KOPT-K1 (cell line): ENCODE measurements around the gene MZB1.

Experiments used
- H3K27ac ChIP-seq: fragments of 200-600 bp; sonication (generic); 2 replicates; pipeline ENCODE4 v1.5.1; 2016; ENCODE audit warnings: antibody characterized with exemption, mild to moderate bottlenecking, low read depth, low read length; ENCODE audit not compliant: poor library complexity, severe bottlenecking
- H3K36me3 ChIP-seq: fragments of 200-600 bp; sonication (generic); 2 replicates; pipeline ENCODE4 v1.5.1; 2017; ENCODE audit warnings: antibody characterized with exemption, mild to moderate bottlenecking, low read length, moderate library complexity; ENCODE audit not compliant: insufficient read depth
- H3K9me3 ChIP-seq: fragments of 200-600 bp; sonication (generic); 2 replicates; pipeline ENCODE4 v1.5.1; 2017; ENCODE audit warnings: antibody characterized with exemption, low read length, mild to moderate bottlenecking; ENCODE audit not compliant: insufficient read depth, poor library complexity, severe bottlenecking

Gene MZB1

DNA sequence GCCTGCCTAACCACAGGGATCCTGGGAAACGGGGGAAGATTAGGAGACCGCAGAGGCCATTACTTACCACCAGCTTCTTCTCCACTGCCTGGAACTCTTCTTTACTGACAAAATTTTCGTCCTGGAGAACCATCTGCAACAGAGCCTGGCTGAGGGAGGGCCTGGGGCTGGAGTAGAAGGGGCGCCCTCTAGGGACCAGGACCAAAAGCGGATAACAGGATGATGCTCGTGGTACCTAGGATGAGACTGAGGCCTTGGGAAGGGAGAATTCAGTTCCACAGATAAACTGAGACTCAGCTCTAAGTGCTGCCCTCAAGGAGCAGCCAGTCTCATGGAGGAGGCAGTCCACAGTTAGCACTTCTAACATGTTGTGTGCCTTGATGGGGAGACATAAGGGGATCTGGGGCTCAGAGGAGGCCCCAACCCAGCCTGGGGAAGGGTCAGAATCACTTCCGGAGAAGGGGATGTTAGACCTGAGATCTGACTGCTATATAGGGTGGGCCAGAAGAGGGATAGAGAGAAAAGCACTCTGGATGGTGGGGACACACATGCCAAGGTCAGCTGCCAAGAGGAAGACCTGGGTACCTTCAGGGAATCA lies 12.9 kb upstream of the MZB1 start:
- no peaks in the 10 kb centered on the region for H3K9me3 ChIP-seq
- no peaks in the 10 kb centered on the region for H3K36me3 ChIP-seq
- peak overlapping the region; percentile 72 for H3K27ac ChIP-seq

DNA sequence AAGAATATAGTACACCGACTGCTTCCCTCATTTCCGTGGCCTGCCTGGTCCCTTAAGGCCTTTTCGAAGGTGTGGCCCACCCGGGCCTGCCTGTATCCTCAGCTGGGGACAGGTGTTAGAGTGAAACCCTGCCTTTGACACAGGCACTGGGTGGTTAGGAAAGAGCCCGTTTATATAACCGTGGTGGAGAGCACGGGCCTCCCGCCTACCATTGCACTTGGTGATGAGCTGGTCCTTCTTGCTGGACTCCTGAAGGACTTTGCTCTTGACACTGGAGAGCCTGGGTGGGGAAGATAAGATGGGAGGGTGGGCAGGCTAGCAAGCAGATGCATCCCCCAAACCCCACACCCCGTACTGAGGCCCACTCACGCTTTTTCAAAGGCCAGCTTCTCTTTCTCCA lies 11.8 kb upstream of the MZB1 start:
- no peaks in the 10 kb centered on the region for H3K9me3 ChIP-seq
- H3K36me3 ChIP-seq: no peaks in the 10 kb centered on the region
- H3K27ac ChIP-seq: no peak overlapping the region

DNA sequence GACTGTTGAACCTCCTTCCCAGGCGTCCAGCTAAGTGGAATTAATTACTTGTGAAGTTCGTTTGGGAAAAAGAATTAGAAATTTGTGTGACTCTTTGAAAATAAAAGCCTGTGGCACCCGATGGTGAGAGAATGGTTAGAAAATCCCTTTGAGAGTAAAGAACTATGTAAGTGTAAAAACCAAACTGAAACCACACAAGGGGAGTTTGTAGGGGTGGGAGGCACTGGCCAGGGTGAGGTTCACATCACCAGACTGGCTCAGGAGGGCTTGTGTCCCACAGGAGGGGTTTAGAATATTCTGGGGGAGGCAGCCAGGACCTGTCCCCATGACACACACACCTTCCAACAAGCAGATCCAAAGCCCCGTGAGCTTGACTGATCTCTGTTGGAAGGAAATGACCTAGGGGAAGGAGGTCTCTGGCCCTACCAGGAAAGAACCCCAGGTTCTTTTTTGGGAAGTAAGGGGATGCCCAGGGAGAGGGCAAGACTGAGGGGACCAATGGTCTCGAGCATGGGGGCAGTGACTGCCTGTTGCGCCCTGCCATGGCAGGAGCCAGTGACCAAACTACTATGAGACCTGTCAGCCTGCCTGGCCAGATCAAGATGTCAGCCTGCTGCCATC lies 9.9 kb upstream of the MZB1 start:
- peaks cover 14% of the 10 kb centered on the region; the same call in 1 of the 2 replicates for H3K36me3 ChIP-seq
- H3K27ac ChIP-seq: no peak overlapping the region
- no peaks in the 10 kb centered on the region for H3K9me3 ChIP-seq

DNA sequence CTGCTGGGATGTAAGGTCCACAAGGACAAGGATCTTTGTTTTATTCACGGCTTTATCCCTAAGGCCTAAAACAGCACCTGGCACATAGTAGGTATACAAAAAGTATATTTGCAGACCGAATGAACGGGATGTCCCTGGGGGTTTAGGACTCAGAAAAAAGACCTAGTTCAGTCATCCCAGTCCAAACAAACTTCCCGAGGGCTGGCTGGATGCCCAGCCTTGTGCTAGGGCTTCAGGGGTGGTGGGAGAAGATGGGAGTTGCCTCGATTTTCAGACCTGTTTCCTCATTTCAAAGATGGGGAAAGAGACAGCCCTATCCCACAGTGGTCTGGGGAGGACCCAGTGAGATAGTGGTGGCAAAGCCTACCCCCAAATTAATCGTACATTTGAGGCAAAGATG lies 8.2 kb upstream of the MZB1 start:
- Histone ChIP-seq H3K27ac (no peak overlapping the region), H3K36me3 (peaks cover 14% of the 10 kb centered on the region; the same call in 1 of the 2 replicates), H3K9me3 (no peaks in the 10 kb centered on the region)

DNA sequence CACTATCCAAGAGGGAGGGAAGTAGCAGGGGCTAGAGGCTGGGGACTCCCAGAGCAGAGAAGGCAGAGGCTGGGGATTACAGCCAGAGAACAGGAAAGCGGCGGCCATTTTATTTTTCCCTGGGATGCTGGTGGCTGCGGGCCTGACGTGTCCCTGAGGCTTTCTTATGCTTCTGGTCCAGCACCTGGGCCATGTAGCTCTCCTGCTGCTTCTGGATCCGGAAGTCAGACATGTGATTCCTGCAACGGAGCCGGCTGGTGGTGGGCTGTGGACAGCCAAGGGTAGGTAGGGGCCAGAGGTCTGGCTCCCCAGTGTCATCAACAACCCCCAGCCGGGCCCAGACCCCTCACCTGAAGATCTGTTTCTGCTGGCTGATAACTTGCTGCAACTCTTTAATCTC lies 7.0 kb upstream of the MZB1 start:
- no peaks in the 10 kb centered on the region for H3K9me3 ChIP-seq
- no peak overlapping the region for H3K27ac ChIP-seq
- peaks cover 14% of the 10 kb centered on the region; the same call in 1 of the 2 replicates for H3K36me3 ChIP-seq

DNA sequence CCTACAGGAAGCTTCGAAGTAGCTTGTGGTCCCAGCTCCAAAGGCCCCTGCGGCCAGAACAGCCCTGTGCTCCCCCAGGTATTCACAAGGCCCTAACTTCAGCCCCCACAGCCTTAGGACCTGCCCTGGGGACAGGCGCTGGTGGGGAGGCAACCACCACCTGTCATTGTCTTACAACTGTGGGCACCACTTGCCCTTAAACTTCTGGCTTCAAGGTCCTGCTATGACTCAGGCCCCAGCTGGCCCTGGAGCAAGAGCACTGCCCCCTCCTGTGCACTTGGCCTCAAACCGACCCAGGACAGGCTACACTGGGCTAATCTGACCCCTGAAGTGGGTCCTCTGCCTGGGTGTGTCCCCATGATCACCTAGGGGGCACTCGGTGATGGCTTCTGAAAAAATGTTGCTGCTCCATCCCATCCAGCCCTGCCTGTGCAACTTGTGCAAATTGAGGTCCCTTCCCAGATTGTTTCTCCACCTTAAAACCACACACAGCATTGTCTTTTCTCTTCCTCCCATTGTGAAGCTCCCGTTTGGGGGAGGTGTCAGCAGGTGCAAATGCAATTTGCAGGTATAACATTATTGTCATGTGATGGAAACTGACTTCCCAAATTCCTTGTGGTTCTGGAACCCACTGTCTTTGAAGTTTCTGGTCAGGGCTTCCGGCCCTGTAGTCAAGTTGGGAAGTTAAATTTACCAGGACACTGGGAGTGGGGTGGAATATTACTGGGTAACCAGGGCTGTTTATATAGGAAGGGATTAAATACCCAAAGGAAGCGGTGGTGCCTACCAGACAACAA lies 6.3 kb upstream of the MZB1 start:
- Histone ChIP-seq H3K9me3 (no peaks in the 10 kb centered on the region), H3K36me3 (peaks cover 14% of the 10 kb centered on the region; the same call in 1 of the 2 replicates), H3K27ac (no peak overlapping the region)

DNA sequence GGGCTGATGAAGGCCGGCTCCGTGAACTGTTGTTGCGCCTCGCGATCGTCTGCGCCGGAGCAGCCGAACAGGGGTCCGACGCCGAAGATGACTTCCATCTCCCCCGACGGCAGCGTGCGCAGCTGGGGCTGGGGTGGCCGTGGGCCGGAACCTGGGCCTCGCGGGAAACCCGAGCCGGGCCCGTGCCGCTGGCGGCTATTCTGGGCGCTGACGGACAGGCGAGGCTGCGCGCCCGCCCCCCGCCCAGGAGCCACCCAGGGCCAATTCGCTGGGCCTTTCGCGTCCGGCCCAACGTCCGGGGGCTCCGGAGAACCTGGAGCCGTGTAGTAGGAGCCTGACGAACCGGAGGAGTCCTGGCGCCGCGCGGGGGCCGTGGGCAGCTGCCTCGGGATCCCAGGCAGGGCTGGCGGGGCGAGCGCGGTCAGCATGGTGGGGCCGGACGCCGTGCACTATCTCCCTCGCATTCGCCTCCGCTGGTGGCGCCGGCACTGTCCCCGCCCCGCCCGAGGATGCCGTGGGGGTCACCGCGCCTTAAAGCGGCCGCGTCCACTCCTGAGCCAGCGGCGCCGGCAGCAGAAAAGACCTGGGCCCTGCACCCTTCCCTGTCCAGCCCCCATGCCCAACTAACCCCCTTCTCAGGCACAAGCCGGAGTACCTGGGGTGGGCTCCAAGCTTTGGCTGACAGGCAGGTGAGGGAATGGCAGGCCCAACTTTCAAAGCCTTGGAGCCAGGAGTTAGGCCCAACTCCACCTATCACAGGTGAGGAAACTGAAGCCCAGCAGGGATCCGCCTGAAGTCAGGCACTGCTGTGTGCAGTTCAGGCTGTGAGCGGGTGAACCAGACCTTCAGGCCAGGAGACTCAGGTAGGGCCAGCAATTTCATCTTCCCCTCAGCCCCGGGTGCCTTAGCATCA lies 5.2 kb upstream of the MZB1 start, which contains the start of gene PROB1:
Gene PROB1 (minus strand): TSS at position 451 of the 913 bp plus-strand sequence. CDS start 23 bp downstream, at position 428.
- Histone ChIP-seq H3K36me3 (peaks cover 14% of the 10 kb centered on the region; the same call in 1 of the 2 replicates), H3K27ac (no peak within 1 kb of the TSS)

DNA sequence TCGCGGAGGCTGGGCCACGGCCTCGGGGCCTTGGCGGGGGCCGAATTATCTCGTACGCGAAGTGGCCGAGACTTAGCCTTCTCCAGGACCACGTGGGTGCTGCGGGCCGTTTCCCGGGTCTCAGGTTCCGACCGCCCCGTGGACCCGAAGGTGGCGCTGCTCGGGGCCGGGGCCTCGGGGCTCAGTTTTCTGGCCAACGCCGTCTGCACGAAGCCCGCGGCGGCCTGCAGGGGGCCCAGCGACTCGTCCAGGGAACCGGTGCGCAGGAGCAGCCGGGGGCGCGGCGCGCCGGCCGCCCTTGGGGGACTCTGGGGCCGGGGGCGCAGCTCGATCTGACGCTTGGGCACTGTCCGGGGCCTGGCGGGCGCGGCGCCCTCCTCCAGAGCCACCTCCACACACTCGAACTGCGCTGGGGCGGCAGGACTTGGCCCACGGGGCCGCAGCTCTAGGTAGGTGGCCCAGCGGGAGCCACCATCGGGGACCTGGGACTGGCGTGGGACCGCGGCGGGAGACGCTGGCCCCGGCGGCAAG lies 4.5 kb upstream of the MZB1 start:
- no peaks in the 10 kb centered on the region for H3K9me3 ChIP-seq
- no peak overlapping the region for H3K27ac ChIP-seq
- H3K36me3 ChIP-seq: peaks cover 17% of the 10 kb centered on the region; the same call in 1 of the 2 replicates

More for the DNA sequence above, 5.2 kb upstream of the MZB1 start, which contains the start of gene PROB1:
- no peaks in the 10 kb centered on the region for H3K9me3 ChIP-seq

DNA sequence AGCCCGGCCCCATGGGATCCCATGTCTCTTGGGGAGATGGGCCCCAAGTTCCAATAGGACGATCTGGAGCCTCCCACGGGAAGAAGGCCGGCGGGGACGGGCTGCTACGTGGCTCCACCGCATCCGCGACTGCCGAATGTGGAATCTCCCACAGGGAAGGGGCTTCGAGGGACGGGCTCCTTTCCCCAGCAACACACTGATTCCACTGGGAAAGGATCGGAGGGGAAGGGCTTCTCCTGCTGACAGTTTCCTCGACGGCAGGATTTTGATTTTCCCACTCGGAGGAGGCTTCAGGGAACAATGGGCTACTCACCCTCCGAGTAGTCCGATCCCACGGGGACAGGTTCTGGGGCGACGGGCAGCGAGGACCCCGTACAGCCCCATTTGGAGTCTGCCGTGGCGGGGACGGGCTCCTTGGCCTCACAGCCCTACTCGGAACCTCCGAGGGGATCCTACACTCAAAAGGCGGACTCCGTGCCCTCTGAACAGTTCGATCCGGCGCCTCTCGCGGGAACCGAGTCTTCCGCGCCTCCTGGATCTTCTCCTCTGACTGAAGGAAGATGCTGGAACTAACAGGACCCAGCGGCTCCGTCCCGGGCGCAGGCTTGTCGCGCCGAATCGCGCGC lies 3.9 kb upstream of the MZB1 start:
- Histone ChIP-seq H3K27ac (peak overlapping the region; percentile 100), H3K9me3 (no peaks in the 10 kb centered on the region), H3K36me3 (peaks cover 20% of the 10 kb centered on the region; the same call in 1 of the 2 replicates)

DNA sequence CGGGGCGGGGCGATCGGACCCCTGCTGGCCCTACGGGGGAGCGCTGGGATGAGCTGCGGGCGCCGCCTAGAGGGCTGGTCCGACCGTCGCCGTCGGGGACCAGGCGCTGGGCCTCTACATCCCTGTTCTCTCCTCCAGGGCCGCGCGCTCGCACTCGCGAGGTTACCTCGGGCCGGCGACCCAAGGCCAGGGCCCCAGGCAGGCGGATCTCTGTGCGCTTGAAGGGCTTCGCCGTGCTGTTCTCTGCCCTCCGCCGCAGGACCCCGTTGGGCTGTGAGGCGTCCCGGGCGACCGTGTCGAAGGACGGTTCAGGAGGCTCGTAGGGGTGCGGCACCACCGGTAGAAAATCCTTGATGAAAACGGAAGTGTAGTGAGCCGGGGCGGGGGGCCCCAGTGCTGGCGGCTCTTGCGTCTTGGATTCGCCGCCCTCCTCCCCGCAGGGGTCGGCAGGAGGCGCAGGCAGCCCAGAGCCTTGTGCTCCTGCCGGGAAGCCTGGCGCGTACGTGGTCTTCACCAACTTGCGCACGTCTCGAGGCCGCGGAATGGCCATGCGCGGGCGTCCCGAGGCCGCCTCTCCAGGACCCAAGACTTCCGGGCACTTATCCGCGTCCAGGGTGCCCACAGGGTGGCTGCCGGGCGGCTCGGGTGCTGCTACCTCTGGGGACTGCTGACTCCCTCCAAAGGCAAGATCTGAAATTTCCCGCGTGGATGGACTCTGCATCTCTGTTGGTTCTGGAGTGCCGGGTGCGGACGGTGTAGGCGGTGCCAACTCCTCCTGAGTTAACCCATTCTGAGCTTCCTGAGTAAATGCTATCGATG lies 3.2 kb upstream of the MZB1 start:
- no peaks in the 10 kb centered on the region for H3K9me3 ChIP-seq
- H3K36me3 ChIP-seq: peaks cover 24% of the 10 kb centered on the region
- peak overlapping the region; percentile 100 for H3K27ac ChIP-seq

DNA sequence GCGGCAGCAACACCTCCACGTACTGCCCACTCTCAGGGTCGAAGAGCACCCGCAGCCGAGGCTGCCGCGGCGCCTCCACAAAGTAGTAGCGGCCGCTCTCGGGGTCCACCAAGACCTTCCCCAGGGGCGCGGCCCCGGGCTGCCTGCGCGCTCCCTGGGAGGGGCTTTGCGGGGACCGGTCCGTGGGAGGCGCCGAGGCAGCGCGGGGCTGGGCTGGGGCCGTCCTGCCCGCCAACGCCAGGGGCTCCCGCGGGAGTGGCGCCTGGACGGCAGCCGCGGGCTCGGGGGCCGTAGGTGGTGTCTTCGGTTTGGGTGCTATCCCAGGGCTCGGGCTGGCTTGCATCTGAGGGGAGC lies 2.6 kb upstream of the MZB1 start:
- peaks cover 30% of the 10 kb centered on the region for H3K36me3 ChIP-seq
- peak overlapping the region; percentile 100 for H3K27ac ChIP-seq
- no peaks in the 10 kb centered on the region for H3K9me3 ChIP-seq

DNA sequence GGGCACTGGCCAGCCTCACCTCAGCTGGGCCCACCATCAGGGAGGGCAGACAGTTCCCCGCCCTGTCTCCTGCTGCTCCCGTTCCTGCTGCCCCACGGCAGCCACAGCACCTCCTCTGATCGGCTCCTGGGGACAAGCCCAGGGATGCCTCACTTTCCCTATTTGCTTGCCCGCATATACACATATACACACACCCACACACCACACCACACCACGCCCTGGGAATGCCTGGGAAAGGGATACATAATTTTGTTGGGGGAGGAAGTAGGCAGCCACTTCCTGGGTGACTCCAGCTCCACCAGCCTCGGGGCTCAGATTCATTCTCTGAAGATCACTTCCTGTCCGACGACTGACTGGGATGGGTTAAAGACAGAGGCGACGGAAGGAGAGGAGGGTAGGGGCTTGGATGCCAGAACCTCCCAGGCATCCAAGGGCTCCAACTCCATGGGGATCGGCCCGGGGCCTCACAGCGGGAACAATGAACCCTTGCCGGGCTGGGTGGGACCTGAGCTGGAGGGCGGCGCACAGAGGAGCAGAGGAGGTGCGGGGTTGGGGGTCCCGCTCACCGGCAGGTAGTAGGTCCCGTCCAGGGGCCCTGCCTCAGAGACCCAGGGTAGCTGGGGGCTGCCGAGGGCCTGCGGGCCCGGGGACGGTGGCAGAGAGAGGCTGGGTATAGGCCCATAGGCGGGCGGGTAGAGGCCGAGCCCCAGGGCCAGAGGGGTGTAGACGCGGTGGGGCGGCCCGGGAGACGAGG lies 2.0 kb upstream of the MZB1 start:
- Histone ChIP-seq H3K9me3 (no peaks in the 10 kb centered on the region), H3K36me3 (peaks cover 36% of the 10 kb centered on the region), H3K27ac (peak overlapping the region; percentile 100)
